Stimulated activated CD4-positive, alpha-beta T cell treated with anti-CD3 and anti-CD28 coated beads, Interleukin-1b, Interleukin-23, amount 100 ng/mL, for 24 hours (primary cell): ENCODE results near the gene IL20RA.

Experiments used
- DNase-seq, 4 experiments: peaks; one replicate each; pipeline ENCODE4 v3.0.0-alpha.2; 2020; ENCODE audit warnings: low read depth in 4 of 4, low spot score in 1 of 4

The IL20RA gene

GRCh38 chr6:137008204-137008603 is 36.6 kb downstream of the IL20RA start:
- no peak for DNase-seq

- no peak for DNase-seq
Observed at GRCh38 chr6:137006056-137006455, 38.7 kb downstream of the IL20RA start.

- no peak for DNase-seq
Observed at GRCh38 chr6:137005073-137005472, 39.7 kb downstream of the IL20RA start.

- no peak for DNase-seq
Observed at GRCh38 chr6:137002505-137002904, 42.3 kb downstream of the IL20RA start.

GRCh38 chr6:137001977-137002302 is 42.8 kb downstream of the IL20RA start:
- no peak for DNase-seq

GRCh38 chr6:137001299-137001976 is 43.3 kb downstream of the IL20RA start:
- DNase-seq, result no peak

GRCh38 chr6:137000825-137001224 is 43.9 kb downstream of the IL20RA start:
- no peak for DNase-seq

- no peak for DNase-seq
Observed at GRCh38 chr6:136995521-136995920, 49.2 kb downstream of the IL20RA start.

GRCh38 chr6:136994782-136995181 is 50.0 kb downstream of the IL20RA start:
- DNase-seq, result no peak

GRCh38 chr6:136992113-136992512 is 52.7 kb downstream of the IL20RA start:
- no peak for DNase-seq

- DNase-seq, result no peak
Observed at GRCh38 chr6:136991646-136992045, 53.1 kb downstream of the IL20RA start.

- no peak for DNase-seq
Observed at GRCh38 chr6:136990754-136991153, 54.0 kb downstream of the IL20RA start.

- no peak for DNase-seq
Observed at GRCh38 chr6:136990242-136990578, 54.6 kb downstream of the IL20RA start.

GRCh38 chr6:136989571-136990241 is 55.1 kb downstream of the IL20RA start:
- no peak for DNase-seq

GRCh38 chr6:136987526-136987925 is 57.2 kb downstream of the IL20RA start:
- no peak for DNase-seq

GRCh38 chr6:136985502-136985901 is 59.3 kb downstream of the IL20RA start:
- DNase-seq, result no peak

GRCh38 chr6:136984578-136984977 is 60.2 kb downstream of the IL20RA start:
- no peak for DNase-seq

- DNase-seq, result no peak
Observed at GRCh38 chr6:136983687-136984086, 61.1 kb downstream of the IL20RA start.

- DNase-seq, result no peak
Observed at GRCh38 chr6:136982928-136983327, 61.8 kb downstream of the IL20RA start.

- DNase-seq, result no peak
Observed at GRCh38 chr6:136980070-136980469, 64.7 kb downstream of the IL20RA start.

GRCh38 chr6:136979206-136979605 is 65.6 kb downstream of the IL20RA start:
- DNase-seq, result no peak

GRCh38 chr6:136977075-136977474 is 67.7 kb downstream of the IL20RA start:
- no peak for DNase-seq

- DNase-seq, result no peak
Observed at GRCh38 chr6:136975089-136975715, 69.6 kb downstream of the IL20RA start.
